ENCODE measurements around the gene GLG1.

DNA sequence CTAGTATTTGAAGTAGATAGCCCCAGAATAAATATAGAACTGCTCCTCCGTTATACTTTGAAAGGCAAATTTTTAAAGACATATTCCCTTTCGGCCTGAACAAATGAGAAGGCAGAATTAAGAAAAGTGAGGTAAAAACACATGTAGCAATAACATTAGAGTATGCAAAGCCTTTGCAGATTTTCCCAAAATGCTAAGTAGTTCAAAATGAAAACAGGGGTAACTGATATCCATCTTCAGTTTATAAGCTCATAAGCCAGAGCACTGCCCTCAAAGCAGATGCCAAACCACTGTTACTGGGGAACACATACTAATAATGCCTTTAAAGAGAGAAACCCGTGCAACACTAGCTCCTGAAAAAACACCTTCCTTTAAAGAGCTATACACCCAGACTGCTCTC, 134.4 kb downstream of the GLG1 start:
- TF ChIP-seq CTCF (IDR thresholded peaks at IDR 0.05; ENCODE audit: poor library complexity, severe bottlenecking), result no peak
- TF ChIP-seq TAF1 (IDR thresholded peaks at IDR 0.05; ENCODE audit: low read depth), result no peak
- TF ChIP-seq POLR2AphosphoS5 (IDR thresholded peaks at IDR 0.05), result no peak
- no peak for TF ChIP-seq EP300 (conservative IDR thresholded peaks at IDR 0.05; ENCODE audit: poor library complexity, severe bottlenecking)
- TF ChIP-seq RAD21 (conservative IDR thresholded peaks at IDR 0.05), result no peak
- no peak for TF ChIP-seq EZH2 (IDR thresholded peaks at IDR 0.05; ENCODE audit: borderline replicate concordance, insufficient read depth, low read length, poor library complexity, severe bottlenecking)
- no peak for TF ChIP-seq MXI1 (conservative IDR thresholded peaks at IDR 0.05; ENCODE audit: poor library complexity, severe bottlenecking)
- TF ChIP-seq, protein P1, sequence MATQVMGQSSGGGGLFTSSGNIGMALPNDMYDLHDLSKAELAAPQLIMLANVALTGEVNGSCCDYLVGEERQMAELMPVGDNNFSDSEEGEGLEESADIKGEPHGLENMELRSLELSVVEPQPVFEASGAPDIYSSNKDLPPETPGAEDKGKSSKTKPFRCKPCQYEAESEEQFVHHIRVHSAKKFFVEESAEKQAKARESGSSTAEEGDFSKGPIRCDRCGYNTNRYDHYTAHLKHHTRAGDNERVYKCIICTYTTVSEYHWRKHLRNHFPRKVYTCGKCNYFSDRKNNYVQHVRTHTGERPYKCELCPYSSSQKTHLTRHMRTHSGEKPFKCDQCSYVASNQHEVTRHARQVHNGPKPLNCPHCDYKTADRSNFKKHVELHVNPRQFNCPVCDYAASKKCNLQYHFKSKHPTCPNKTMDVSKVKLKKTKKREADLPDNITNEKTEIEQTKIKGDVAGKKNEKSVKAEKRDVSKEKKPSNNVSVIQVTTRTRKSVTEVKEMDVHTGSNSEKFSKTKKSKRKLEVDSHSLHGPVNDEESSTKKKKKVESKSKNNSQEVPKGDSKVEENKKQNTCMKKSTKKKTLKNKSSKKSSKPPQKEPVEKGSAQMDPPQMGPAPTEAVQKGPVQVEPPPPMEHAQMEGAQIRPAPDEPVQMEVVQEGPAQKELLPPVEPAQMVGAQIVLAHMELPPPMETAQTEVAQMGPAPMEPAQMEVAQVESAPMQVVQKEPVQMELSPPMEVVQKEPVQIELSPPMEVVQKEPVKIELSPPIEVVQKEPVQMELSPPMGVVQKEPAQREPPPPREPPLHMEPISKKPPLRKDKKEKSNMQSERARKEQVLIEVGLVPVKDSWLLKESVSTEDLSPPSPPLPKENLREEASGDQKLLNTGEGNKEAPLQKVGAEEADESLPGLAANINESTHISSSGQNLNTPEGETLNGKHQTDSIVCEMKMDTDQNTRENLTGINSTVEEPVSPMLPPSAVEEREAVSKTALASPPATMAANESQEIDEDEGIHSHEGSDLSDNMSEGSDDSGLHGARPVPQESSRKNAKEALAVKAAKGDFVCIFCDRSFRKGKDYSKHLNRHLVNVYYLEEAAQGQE (IDR thresholded peaks at IDR 0.05; ENCODE audit: borderline replicate concordance), result no peak

All from neural cell (in vitro differentiated cells).